ENCODE data around the gene SPEN. TPM values are rescaled to one million over a fixed set of nuclear protein-coding genes. Genes with fewer than 3 reads are reported as not detected.

SPEN gene
- total RNA-seq, 1 experiment from 2014 or later, result 4.8 TPM

DNA sequence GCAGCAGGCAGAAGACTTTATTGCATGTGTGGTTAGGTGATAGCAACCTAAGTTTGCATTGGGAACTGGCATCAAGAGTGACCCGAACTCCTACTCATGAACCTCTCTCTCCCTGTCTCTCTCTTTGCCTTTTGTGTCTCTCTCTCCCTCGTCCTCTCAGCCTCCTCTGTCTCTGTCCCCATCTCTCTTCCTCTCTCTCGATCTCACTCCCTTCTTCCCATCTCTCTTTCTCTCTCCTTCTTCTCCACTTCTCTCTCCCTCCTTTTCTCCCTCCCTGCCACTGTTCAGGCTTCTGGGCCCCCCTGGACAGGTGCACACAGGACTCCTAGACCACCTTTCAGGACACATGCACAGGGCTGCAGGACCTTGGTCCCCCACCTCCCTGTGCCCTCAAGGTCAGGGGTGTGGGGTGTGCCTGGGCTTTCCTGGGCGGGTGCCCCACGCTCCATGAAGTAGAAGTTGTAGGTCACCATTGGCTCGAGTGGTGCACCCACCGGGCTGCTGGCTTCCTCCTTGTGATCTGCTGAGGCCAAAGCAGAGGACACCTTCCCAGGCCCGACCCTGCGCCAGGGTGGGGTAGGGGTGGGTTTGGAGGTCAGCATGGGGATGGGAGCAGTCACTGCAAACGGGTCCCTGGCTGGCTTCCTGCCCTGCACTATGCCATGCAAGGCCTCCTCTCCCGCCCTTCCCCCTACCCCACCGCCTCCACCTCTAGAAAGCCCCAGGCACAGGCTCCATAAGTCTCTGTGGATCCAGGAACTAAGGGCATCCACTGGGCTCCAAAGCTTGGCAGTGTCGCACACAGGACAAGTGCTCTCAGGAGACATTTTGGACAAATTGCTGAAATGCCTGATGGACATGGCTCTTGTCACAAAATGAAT, 141.6 kb downstream of the SPEN start:
- DNase-seq, result no peak
- Histone ChIP-seq H3K36me3 (no peaks in the 10 kb centered on the region), H3K4me3 (no peak overlapping the region), H3K9me3 (no peaks in the 10 kb centered on the region), H3K27me3 (no peaks in the 10 kb centered on the region)

DNA sequence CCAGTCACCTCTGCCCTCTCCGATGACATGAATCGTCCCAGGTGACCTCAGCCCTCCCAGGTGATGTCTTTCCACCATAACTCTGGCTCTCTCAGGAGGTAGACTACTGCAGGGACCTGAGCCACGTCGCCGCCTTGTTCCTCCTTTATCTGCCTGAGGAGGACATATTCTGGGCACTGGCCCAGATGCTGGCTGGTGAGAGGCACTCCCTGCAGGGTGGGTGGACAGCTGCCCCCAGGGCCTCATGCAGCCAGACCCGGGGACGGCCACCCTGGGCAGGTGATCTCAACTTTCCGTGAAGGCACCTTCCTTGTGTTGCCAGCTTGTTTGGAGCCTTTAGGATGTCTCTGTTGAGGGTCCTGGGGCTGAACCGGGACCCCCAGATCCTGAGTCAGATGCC, 142.3 kb downstream of the SPEN start:
- no peaks in the 10 kb centered on the region for H3K27me3 ChIP-seq
- DNase-seq, result no peak
- H3K4me3 ChIP-seq, result no peak overlapping the region
- no peaks in the 10 kb centered on the region for H3K9me3 ChIP-seq
- no peaks in the 10 kb centered on the region for H3K36me3 ChIP-seq

Other genes starting within 250 kb of the SPEN start
- 1.8 and 7.6 TPM in 2 replicates for gene DDI2, start 230.2 kb upstream of the SPEN start, total RNA-seq (2014; rRNA removed; shearing (Covaris generic); ENCODE audit: low replicate concordance)
- 22.8 and 32.6 TPM in 2 replicates for gene PLEKHM2, start 163.4 kb upstream of the SPEN start, total RNA-seq (2014; rRNA removed; shearing (Covaris generic); ENCODE audit: low replicate concordance)
- not detected in 2 replicates for gene SLC25A34, start 111.4 kb upstream of the SPEN start, total RNA-seq (2014; rRNA removed; shearing (Covaris generic); ENCODE audit: low replicate concordance)
- gene TMEM82, start 105.2 kb upstream of the SPEN start, total RNA-seq (2014; rRNA removed; shearing (Covaris generic); ENCODE audit: low replicate concordance), result not detected in 2 replicates
- 17.5 and 23.1 TPM in 2 replicates for gene FBLIM1, start 88.9 kb upstream of the SPEN start, total RNA-seq (2014; rRNA removed; shearing (Covaris generic); ENCODE audit: low replicate concordance)
- 4.7 and 6.2 TPM in 2 replicates for gene UQCRHL, start 40.1 kb upstream of the SPEN start, total RNA-seq (2014; rRNA removed; shearing (Covaris generic); ENCODE audit: low replicate concordance)
- 25.7 and 29.1 TPM in 2 replicates for gene ZBTB17, start 128.4 kb downstream of the SPEN start, total RNA-seq (2014; rRNA removed; shearing (Covaris generic); ENCODE audit: low replicate concordance)
- gene SRARP, start 156.5 kb downstream of the SPEN start, total RNA-seq (2014; rRNA removed; shearing (Covaris generic); ENCODE audit: low replicate concordance), result not detected in 2 replicates
- 1.9 and 4.5 TPM in 2 replicates for gene HSPB7, start 170.3 kb downstream of the SPEN start, total RNA-seq (2014; rRNA removed; shearing (Covaris generic); ENCODE audit: low replicate concordance)
- gene CLCNKA, start 174.3 kb downstream of the SPEN start, total RNA-seq (2014; rRNA removed; shearing (Covaris generic); ENCODE audit: low replicate concordance), result not detected in 2 replicates
- not detected in 2 replicates for gene CLCNKB, start 196.1 kb downstream of the SPEN start, total RNA-seq (2014; rRNA removed; shearing (Covaris generic); ENCODE audit: low replicate concordance)
- gene FAM131C, start 225.9 kb downstream of the SPEN start, total RNA-seq (2014; rRNA removed; shearing (Covaris generic); ENCODE audit: low replicate concordance), result 0.15 and 2.1 TPM in 2 replicates

All from MG63 (cell line).